Activated CD8-positive, alpha-beta memory T cell treated with anti-CD3 and anti-CD28 coated beads, Interleukin-2, amount 50 U/mL, for 24 hours (primary cell): Measurements from ENCODE around the gene B4GALT3.

Experiments
- DNase-seq: peaks from one replicate; pipeline ENCODE4 v3.0.0-alpha.2; 2020; ENCODE audit errors: extremely low read depth

B4GALT3 gene

DNA sequence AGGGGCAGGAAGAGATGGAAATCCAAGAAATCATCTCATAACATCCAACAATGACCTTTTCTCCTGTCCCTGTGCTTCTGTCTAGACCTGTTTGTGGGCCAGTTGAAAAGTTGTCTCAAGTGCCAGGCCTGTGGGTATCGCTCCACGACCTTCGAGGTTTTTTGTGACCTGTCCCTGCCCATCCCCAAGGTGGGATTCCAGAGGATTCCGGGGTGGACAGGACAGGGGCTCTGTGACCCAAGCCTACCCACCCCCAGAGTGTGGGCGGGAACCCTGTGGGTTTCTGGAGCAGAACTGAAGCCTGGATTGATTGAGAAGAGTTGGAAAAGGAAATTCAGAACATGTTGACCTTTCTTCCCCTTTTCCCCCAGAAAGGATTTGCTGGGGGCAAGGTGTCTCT lies 13.5 kb downstream of the B4GALT3 start:
- no peak for DNase-seq

- no peak for DNase-seq
Observed at GRCh38 chr1:161162806-161163205, 14.5 kb downstream of the B4GALT3 start.

- no peak for DNase-seq
Observed at GRCh38 chr1:161162052-161162451, 15.3 kb downstream of the B4GALT3 start.

DNA sequence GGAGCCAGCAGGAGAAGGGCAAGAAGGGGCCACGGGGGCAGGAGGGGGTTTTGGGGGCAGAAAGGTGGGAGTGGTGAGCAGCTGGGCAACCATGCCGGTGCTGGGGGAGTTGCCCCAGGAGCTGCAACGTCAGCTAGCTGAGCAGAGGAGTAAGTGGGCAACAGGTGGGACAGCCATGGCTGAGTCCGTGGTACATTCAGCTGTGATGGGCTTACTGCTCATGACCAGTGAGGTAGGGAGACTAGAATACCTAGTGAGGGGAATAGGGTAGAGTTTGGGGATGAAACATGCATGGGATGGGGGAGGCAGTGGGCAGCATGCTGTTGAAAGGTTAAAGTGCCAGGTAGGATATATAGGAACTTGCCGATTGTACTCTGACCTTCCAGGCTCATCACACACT lies 15.7 kb downstream of the B4GALT3 start:
- no peak for DNase-seq

- no peak for DNase-seq
Observed at GRCh38 chr1:161160671-161161145, 16.6 kb downstream of the B4GALT3 start.

GRCh38 chr1:161159913-161160243 lies 17.4 kb downstream of the B4GALT3 start:
- DNase-seq = no peak

DNA sequence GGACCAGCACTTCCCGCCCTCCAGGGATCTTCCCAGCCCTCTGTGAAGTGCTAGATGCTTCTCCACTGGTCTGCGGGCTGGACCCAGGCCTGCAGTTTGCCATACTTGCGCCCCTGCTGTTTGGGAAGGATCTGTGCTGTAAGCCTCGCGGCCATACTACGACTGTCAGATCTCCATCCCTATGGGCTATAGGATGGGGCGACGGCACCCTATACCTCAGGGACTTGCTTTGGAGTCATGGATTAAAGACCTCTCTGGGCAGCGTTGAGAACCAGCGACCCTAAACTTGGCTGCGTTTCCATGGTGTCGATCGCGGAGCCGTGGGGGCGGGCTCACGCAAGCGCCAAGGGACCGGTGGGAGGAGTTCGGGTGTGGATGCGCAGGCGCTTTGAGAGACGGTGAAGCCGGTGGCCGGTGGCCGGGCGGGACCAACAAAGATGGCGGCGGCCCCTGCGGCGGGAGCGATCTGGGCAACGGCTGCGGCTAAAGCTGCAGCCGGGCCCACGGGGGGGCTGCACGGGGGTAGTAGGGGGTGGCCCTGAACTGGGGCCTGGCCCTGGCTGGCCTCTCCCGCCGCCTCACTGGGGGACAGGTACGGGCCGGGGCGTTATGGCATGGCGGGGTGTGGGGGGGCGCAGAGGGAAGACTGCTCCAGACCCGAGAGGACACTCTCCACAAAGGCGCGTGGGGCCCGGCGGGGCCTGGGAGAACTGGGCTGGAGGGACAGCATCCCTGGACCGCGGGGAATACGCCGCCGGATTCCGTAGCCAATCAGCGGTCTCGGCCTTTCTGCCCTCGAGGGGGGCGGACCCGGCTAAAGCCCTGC lies 18.0 kb downstream of the B4GALT3 start, which contains the start of gene USP21:
Gene USP21 (plus strand): TSS at position 414 of the 826 bp plus-strand sequence. CDS start 1,141 bp downstream, outside the sequence.
- DNase-seq = peak; percentile 81

GRCh38 chr1:161158316-161159010 lies 18.8 kb downstream of the B4GALT3 start:
- no peak for DNase-seq

- no peak for DNase-seq
Observed at GRCh38 chr1:161157867-161158266, 19.4 kb downstream of the B4GALT3 start.

- DNase-seq = peak; percentile 53
Observed at GRCh38 chr1:161153682-161154337, 23.5 kb downstream of the B4GALT3 start, which contains the start of gene UFC1. Gene UFC1, plus strand, starts transcription at chr1:161153978. Its CDS starts 20 bp downstream, at chr1:161153998.

GRCh38 chr1:161153176-161153575 lies 24.1 kb downstream of the B4GALT3 start:
- no peak for DNase-seq

DNA sequence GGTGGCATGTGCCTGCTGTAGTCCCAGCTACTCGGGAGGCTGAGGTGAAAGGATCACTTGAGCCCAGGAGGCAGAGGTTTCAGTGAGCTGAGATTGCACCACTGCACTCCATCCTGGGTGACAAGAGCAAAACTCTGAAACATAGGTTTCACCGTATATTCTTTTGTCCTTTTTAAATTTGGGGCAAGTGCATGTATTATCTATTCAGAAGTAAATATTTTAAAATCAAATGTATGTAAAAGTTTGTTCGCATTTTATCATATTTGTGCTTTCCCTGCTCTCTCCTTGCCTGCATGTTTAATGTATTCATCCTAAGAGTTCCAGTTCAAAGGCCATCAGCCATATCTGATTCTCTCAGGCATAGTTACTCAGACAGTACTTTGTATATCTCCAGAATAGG lies 31.5 kb downstream of the B4GALT3 start:
- no peak for DNase-seq

GRCh38 chr1:161140755-161141400 lies 36.4 kb downstream of the B4GALT3 start:
- no peak for DNase-seq

DNA sequence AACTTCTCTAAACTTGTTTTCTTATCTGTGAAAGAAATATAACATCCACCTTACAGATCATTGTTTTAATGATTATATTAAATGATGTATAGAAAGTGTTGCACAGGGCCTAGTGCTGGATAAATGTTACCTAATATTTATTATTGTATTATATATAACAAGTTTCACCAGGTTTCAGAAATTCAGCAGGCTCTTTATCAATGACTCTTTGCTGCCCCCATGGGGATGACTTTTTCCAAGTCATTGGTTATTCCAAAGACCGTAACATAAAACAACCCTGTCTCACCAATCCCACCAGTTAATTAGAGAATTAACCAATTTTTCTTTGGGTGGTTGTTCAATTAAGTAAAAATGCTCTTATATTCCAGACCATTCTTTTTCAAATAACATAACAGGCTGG lies 37.5 kb downstream of the B4GALT3 start:
- no peak for DNase-seq

DNA sequence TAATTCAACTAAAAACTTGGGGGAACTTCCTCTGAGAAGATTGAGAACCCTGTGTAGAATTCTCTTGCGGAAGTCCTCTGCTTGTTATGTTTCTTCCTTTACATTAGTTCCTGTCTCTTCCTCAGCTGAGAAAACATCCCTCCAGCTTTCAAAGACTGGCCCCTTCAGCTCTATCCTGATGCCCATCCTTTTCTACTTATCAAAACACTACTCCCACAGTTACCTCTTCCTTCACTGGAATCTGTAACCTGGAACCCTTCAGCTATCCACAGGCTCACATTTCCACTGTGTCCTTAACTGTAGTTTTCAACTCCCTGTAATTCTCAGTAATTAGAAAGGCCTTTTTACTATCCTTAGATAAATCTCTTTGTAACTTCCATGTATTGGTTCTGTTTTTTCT lies 38.9 kb downstream of the B4GALT3 start:
- DNase-seq = no peak

DNA sequence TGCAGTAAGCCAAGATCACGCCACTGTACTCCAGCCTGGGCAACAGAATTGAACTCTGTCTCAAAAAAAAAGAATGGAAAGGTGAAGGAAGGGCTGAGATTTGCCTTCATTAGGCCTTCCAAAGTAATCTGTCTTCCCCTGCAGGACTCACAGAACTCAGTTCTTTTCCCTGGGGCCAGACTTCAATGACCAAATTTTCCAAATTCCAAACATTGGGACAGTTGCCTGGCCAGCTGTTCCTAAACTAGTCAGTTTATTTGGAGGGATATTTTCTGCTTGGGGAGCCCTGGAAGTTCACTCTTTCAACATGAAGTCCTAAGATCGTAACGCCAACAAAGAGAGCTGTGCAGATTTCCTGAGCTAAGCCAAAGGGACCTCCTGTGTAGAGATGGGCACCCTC lies 39.4 kb downstream of the B4GALT3 start:
- DNase-seq = no peak

- no peak for DNase-seq
Observed at GRCh38 chr1:161133220-161133740, 44.0 kb downstream of the B4GALT3 start.

DNA sequence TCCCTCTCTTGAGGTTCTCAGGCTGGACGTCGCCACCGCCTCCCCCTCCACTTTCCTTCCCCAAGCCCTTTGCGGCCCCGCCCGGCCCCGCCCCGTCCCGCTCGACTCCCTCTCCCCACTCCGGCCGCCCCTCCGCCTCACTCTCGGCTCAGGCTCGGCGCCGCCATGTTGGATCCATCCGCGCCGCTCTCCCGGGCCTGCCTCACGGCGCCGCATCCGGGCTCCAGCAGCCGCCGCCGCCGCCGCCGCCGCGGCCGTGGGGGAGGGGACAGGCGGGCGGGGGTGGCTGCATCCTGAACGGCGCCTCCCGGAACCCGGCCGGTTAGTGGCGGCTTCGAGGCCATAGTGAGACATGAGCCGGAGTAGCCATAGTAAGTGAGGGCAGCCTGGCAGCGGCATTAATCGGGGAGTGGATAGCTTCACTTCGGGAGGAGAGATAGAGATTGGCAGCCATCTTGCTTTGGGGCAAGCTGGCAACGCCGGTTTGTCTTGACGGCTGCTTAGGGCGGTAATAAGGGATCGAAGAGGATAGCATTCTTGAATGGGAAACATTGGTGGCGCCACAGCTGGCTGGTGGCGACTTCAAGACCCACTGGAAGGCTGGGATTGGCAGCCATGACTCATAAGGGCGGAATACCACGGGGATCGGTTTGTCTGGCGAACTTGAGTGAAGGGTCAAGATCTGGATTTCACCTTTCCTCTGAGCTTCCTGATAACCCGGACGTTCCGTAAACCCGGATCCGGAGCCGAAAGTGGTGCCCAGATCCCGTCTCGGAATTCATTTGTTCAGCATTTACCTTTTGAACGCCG lies 44.7 kb downstream of the B4GALT3 start, which contains the start of gene DEDD:
Gene DEDD (minus strand): TSS at position 258 of the 810 bp plus-strand sequence. CDS start 8,205 bp downstream, outside the sequence.
- DNase-seq = peak; percentile 67

DNA sequence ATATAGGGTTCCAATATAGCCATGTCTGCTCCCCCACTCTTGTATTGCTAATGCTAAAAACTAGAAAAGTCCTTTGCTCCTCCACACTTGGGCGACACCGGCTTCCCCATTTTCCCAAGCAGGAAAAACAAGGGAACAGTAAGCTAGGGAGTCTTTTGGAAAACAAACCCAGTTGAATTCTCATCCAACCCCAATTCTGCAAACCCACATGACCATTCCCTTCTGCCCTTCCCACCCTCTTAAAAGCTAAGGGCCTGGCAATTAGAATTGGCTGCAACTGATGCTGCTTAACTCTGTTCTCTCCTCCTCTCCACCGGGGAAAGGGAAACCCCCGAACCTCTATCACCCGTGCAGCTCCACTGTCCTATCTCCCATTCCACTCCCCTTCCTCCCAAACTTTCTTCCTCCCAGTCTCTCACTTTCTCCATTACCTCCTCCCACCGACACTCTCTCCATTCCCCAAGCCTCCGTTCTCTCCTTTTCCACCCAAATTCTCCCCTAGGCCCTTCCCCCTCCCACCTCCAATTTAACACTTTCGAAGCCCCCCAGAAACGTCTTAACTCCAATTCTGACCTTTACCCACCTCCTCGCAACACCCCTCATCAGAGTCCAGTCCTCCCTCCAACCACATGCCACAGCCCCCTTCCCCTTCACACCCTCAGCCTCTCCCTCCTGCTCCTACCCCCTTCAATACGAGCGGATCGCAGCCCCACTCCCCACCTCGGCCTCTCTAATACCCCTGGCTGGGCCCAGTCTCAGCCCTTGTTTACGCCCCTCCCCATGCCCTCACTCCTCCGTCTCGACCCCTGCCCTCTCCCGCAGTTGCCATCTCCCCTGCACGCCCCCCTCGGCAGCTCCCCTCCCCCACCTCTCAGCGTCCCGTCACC lies 45.5 kb downstream of the B4GALT3 start:
- DNase-seq = no peak

DNA sequence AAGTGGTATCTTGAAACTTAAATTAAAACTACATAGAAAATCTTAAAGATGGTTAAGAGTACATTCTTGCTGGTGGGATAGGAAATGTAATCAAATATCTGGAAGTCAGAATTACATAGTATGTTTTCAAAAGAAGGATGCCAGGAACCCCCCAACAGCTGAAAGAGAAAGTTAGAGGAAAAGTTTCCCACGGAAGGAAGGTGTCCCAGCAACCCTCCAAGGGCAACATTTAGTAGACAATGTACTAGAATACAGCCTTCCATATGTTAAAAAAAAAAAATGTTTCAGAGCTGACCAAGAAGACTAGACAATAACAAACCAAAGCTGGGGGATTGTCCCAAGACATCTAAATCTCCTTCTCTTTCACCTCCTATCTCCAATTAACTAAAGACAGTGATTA lies 47.0 kb downstream of the B4GALT3 start:
- no peak for DNase-seq
